Lower lobe of right lung (tissue), 2 donors: ENCODE data around the gene TOM1L2. TPM values are rescaled to one million over a fixed set of nuclear protein-coding genes. Genes with fewer than 3 reads are reported as not detected.

ENCODE experiments used
- ATAC-seq, 2 donors: fragments of 200-7000 bp; cut with Tn5 transposase; one replicate each; pipeline ENCODE4 v1.9.1; 2020 to 2022; ENCODE audit warnings: mild to moderate bottlenecking in 2 of 2, moderate library complexity in 2 of 2
- DNase-seq: peaks from one replicate; pipeline ENCODE4 v3.0.0-alpha.2; 2020
- H3K27ac ChIP-seq: fragments of 200-600 bp; one replicate; pipeline ENCODE4 v1.8.0; 2022
- H3K27me3 ChIP-seq: fragments of 200-600 bp; one replicate; pipeline ENCODE4 v1.8.0; 2022; ENCODE audit warnings: low read depth
- H3K36me3 ChIP-seq: fragments of 200-600 bp; one replicate; pipeline ENCODE4 v1.8.0; 2022; ENCODE audit warnings: mild to moderate bottlenecking
- H3K4me1 ChIP-seq: fragments of 200-600 bp; one replicate; pipeline ENCODE4 v1.8.0; 2022
- H3K4me3 ChIP-seq: fragments of 200-600 bp; one replicate; pipeline ENCODE4 v1.8.0; 2022; ENCODE audit warnings: mild to moderate bottlenecking
- H3K9me3 ChIP-seq: fragments of 200-600 bp; one replicate; pipeline ENCODE4 v1.8.0; 2022
- CTCF ChIP-seq: fragments of 200-600 bp; IDR thresholded peaks from one replicate; pipeline ENCODE4 v1.8.0; 2022; ENCODE audit warnings: antibody characterized with exemption, mild to moderate bottlenecking
- intact Hi-C: fragments of 100-400 bp; cut with DNase I; formaldehyde crosslinking; loops from one replicate; pipeline ENCODE4 v1.11.0; 2022
- total RNA-seq: library from RNA; stranded (reverse); fragmentation: NEBNext Ultra II Directional; extraction: Animal tissue kit (Norgen Biotek cat#: 25700); gene quantifications from one replicate; pipeline ENCODE4 v1.2.1, GENCODE V29; 2021
- donor health status: DM: no; HTN: yes; CAD: no; lungs with severe emphysema.

The TOM1L2 gene
- total RNA-seq, 1 donor from 2014 or later: 63.4 TPM

- no peak for TF ChIP-seq CTCF
- ATAC-seq: no peak
- Histone ChIP-seq H3K36me3 (peaks cover 9% of the 10 kb centered on the region), H3K4me3 (no peak overlapping the region), H3K27me3 (no peaks in the 10 kb centered on the region), H3K9me3 (no peaks in the 10 kb centered on the region), H3K27ac (peak overlapping the region; percentile 86), H3K4me1 (peaks cover 69% of the 10 kb centered on the region)
- intact Hi-C loops: no loop called here
- no peak for DNase-seq
Measured at GRCh38 chr17:17847726-17848125, 124.5 kb downstream of the TOM1L2 start.

GRCh38 chr17:17847118-17847689 is 125.0 kb downstream of the TOM1L2 start:
- H3K4me1 ChIP-seq: peaks cover 74% of the 10 kb centered on the region
- no peaks in the 10 kb centered on the region for H3K27me3 ChIP-seq
- peaks cover 9% of the 10 kb centered on the region for H3K36me3 ChIP-seq
- TF ChIP-seq CTCF: no peak
- intact Hi-C loops: no loop called here
- H3K4me3 ChIP-seq: no peak overlapping the region
- no peaks in the 10 kb centered on the region for H3K9me3 ChIP-seq
- peak overlapping the region; percentile 86 for H3K27ac ChIP-seq
- no peak for DNase-seq
- no peak for ATAC-seq

GRCh38 chr17:17846645-17847044 is 125.6 kb downstream of the TOM1L2 start:
- H3K27ac ChIP-seq: no peak overlapping the region
- intact Hi-C loops: no loop called here
- no peak for ATAC-seq

DNA sequence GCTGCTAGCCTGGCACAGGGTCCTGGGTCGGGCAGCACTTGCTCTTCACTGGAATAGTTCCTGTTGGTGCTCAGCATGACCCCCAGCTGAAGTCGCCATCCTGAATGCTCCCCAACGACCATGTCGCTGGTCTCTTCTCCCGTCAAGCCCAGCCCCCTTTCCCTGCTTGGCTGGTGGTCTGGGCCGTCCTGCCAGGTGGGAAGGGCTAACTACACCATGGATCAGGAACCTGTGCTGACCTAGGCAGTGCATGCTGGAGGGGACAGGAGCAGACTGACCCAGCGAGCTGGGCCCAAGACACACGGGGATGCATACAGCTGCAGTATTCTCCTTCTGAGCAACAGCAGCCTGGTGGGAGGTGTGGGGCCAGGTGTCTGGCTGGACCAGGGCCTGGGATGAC is 126.2 kb downstream of the TOM1L2 start:
- no peak for TF ChIP-seq CTCF
- peaks cover 9% of the 10 kb centered on the region for H3K36me3 ChIP-seq
- H3K4me1 ChIP-seq: peaks cover 75% of the 10 kb centered on the region
- intact Hi-C loops: no loop called here
- no peak for DNase-seq
- no peaks in the 10 kb centered on the region for H3K27me3 ChIP-seq
- H3K9me3 ChIP-seq: no peaks in the 10 kb centered on the region
- no peak overlapping the region for H3K4me3 ChIP-seq
- ATAC-seq: no peak
- H3K27ac ChIP-seq: no peak overlapping the region

More at GRCh38 chr17:17846645-17847044, 125.6 kb downstream of the TOM1L2 start:
- Histone ChIP-seq H3K36me3 (peaks cover 9% of the 10 kb centered on the region), H3K4me3 (no peak overlapping the region), H3K4me1 (peaks cover 75% of the 10 kb centered on the region), H3K9me3 (no peaks in the 10 kb centered on the region), H3K27me3 (no peaks in the 10 kb centered on the region)
- TF ChIP-seq CTCF: no peak
- DNase-seq: no peak

GRCh38 chr17:17845046-17845775 is 127.0 kb downstream of the TOM1L2 start:
- intact Hi-C loops: no loop called here
- H3K4me1 ChIP-seq: peaks cover 74% of the 10 kb centered on the region
- H3K36me3 ChIP-seq: peaks cover 9% of the 10 kb centered on the region
- H3K9me3 ChIP-seq: no peaks in the 10 kb centered on the region
- H3K4me3 ChIP-seq: no peak overlapping the region
- no peak for DNase-seq
- H3K27me3 ChIP-seq: no peaks in the 10 kb centered on the region
- TF ChIP-seq CTCF: no peak
- ATAC-seq: no peak
- H3K27ac ChIP-seq: no peak overlapping the region
